ENCODE results near the gene COL24A1. TPM values are rescaled to one million over a fixed set of nuclear protein-coding genes. Genes with fewer than 3 reads are reported as not detected.

The COL24A1 gene
- total and polyA plus RNA-seq, 4 experiments from 2014 or later = 0.09 to 0.14 TPM; not detected in 2

- H3K4me3 Mint-ChIP-seq = no peak overlapping the region
- H3K4me3 ChIP-seq (ENCODE audit: low read length in 2 of 2) = no peak overlapping the region
- no peak overlapping the region for H3K27ac ChIP-seq (ENCODE audit: low read depth, low read length)
- no peaks in the 10 kb centered on the region for H3K9me3 ChIP-seq (ENCODE audit: control insufficient read depth in 1 of 2, low read length in 2 of 2)
- intact Hi-C loops (cut with micrococcal nuclease) = no loop called here
- H3K4me1 ChIP-seq (ENCODE audit: insufficient read depth, low read length) = no peaks in the 10 kb centered on the region
- H3K9me3 Mint-ChIP-seq = peaks cover 0 to 1% (median 0%) of the 10 kb centered on the region in 8 donors
- H3K27me3 ChIP-seq (ENCODE audit: insufficient read depth, low read length) = no peaks in the 10 kb centered on the region
- no peak overlapping the region for H3K27ac Mint-ChIP-seq
- H3K36me3 ChIP-seq (ENCODE audit: insufficient read depth, low read length) = no peaks in the 10 kb centered on the region
- DNase-seq = peak in 1 of 5 donors; percentile 38
- H3K36me3 Mint-ChIP-seq = no peaks in the 10 kb centered on the region
- no peaks in the 10 kb centered on the region for H3K4me1 Mint-ChIP-seq
- POLR2A ChIA-PET (ENCODE audit: partially characterized antibody) = no interaction called here
- CTCF ChIA-PET (ENCODE audit: partially characterized antibody) = no interaction called here
- H3K27me3 Mint-ChIP-seq = no peaks in the 10 kb centered on the region
These were observed 51.7 kb downstream of the COL24A1 start for GRCh38 chr1:86104606-86105532.

GRCh38 chr1:86101616-86102015 is 55.0 kb downstream of the COL24A1 start:
- Mint-ChIP-seq H3K4me3 (no peak overlapping the region), H3K27ac (no peak overlapping the region), H3K36me3 (no peaks in the 10 kb centered on the region), H3K9me3 (peaks cover 0 to 3% (median 0%) of the 10 kb centered on the region in 8 donors), H3K4me1 (no peaks in the 10 kb centered on the region), H3K27me3 (no peaks in the 10 kb centered on the region)
- no peak overlapping the region for H3K27ac ChIP-seq (ENCODE audit: low read depth, low read length)
- ChIA-PET CTCF (ENCODE audit: partially characterized antibody) (no interaction called here), POLR2A (ENCODE audit: partially characterized antibody) (no interaction called here)
- no peaks in the 10 kb centered on the region for H3K27me3 ChIP-seq (ENCODE audit: insufficient read depth, low read length)
- no peaks in the 10 kb centered on the region for H3K36me3 ChIP-seq (ENCODE audit: insufficient read depth, low read length)
- H3K4me1 ChIP-seq (ENCODE audit: insufficient read depth, low read length) = no peaks in the 10 kb centered on the region
- no peaks in the 10 kb centered on the region for H3K9me3 ChIP-seq (ENCODE audit: control insufficient read depth in 1 of 2, low read length in 2 of 2)
- intact Hi-C loops (cut with micrococcal nuclease) = no loop called here
- no peak overlapping the region for H3K4me3 ChIP-seq (ENCODE audit: low read length in 2 of 2)
- no peak for DNase-seq

DNA sequence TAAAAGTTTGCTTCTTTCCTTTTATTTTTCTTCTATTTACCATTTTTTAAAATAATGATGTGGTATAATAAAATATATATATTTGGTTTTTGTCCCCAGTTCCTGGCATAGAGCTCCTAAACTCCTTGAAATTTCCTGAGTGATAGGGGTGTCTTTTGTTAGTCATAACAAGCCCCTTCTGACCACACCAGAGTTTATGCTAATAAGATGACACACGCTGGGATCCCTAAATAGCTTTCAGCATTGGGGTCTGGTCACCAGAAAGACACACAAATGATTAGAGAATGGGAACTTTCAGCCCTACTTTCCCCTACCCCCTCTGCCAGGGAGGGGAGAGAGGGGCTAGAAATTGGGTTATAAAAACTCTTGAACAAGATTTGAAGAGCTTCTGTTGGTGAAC is 56.2 kb downstream of the COL24A1 start:
- POLR2A ChIA-PET (ENCODE audit: partially characterized antibody) = no interaction called here
- no peaks in the 10 kb centered on the region for H3K36me3 Mint-ChIP-seq

GRCh38 chr1:86089765-86090164 is 66.8 kb downstream of the COL24A1 start:
- ChIA-PET POLR2A (ENCODE audit: partially characterized antibody) (no interaction called here), CTCF (ENCODE audit: partially characterized antibody) (no interaction called here)
- no peaks in the 10 kb centered on the region for H3K36me3 Mint-ChIP-seq
- no peak for DNase-seq
- H3K27me3 Mint-ChIP-seq = no peaks in the 10 kb centered on the region
- Histone ChIP-seq H3K9me3 (ENCODE audit: control insufficient read depth in 1 of 2, low read length in 2 of 2) (no peaks in the 10 kb centered on the region), H3K4me1 (ENCODE audit: insufficient read depth, low read length) (no peaks in the 10 kb centered on the region), H3K27me3 (ENCODE audit: insufficient read depth, low read length) (no peaks in the 10 kb centered on the region), H3K27ac (ENCODE audit: low read depth, low read length) (no peak overlapping the region), H3K4me3 (ENCODE audit: low read length in 2 of 2) (no peak overlapping the region), H3K36me3 (ENCODE audit: insufficient read depth, low read length) (no peaks in the 10 kb centered on the region)
- no peak overlapping the region for H3K27ac Mint-ChIP-seq
- no peak overlapping the region for H3K4me3 Mint-ChIP-seq
- peaks cover 0 to 2% (median 0%) of the 10 kb centered on the region in 4 donors for H3K4me1 Mint-ChIP-seq
- peaks cover 0 to 1% (median 0%) of the 10 kb centered on the region in 8 donors for H3K9me3 Mint-ChIP-seq
- intact Hi-C loops (cut with micrococcal nuclease) = no loop called here

More for the DNA sequence above, 56.2 kb downstream of the COL24A1 start:
- no peak for DNase-seq
- no peaks in the 10 kb centered on the region for H3K4me1 ChIP-seq (ENCODE audit: insufficient read depth, low read length)
- CTCF ChIA-PET (ENCODE audit: partially characterized antibody) = interaction anchor here (1.3 kb wide), 1 partner anchor 11 kb away, joined by 4 read pairs; no protein-coding TSS in a partner anchor
- no peaks in the 10 kb centered on the region for H3K36me3 ChIP-seq (ENCODE audit: insufficient read depth, low read length)
- H3K9me3 ChIP-seq (ENCODE audit: control insufficient read depth in 1 of 2, low read length in 2 of 2) = no peaks in the 10 kb centered on the region
- Mint-ChIP-seq H3K27me3 (no peaks in the 10 kb centered on the region), H3K9me3 (peaks cover 0 to 3% (median 0%) of the 10 kb centered on the region in 8 donors), H3K4me3 (no peak overlapping the region), H3K27ac (no peak overlapping the region), H3K4me1 (no peaks in the 10 kb centered on the region)
- H3K27me3 ChIP-seq (ENCODE audit: insufficient read depth, low read length) = no peaks in the 10 kb centered on the region
- intact Hi-C loops (cut with micrococcal nuclease) = no loop called here
- H3K4me3 ChIP-seq (ENCODE audit: low read length in 2 of 2) = no peak overlapping the region
- H3K27ac ChIP-seq (ENCODE audit: low read depth, low read length) = no peak overlapping the region

GRCh38 chr1:86085741-86086409 is 70.7 kb downstream of the COL24A1 start:
- H3K9me3 ChIP-seq (ENCODE audit: control insufficient read depth in 1 of 2, low read length in 2 of 2) = no peaks in the 10 kb centered on the region
- H3K27me3 ChIP-seq (ENCODE audit: insufficient read depth, low read length) = no peaks in the 10 kb centered on the region
- DNase-seq = no peak
- H3K4me3 Mint-ChIP-seq = no peak overlapping the region
- no peaks in the 10 kb centered on the region for H3K36me3 Mint-ChIP-seq
- no peak overlapping the region for H3K27ac ChIP-seq (ENCODE audit: low read depth, low read length)
- POLR2A ChIA-PET (ENCODE audit: partially characterized antibody) = no interaction called here
- no peak overlapping the region for H3K4me3 ChIP-seq (ENCODE audit: low read length in 2 of 2)
- intact Hi-C loops (cut with micrococcal nuclease) = no loop called here
- H3K9me3 Mint-ChIP-seq = peaks cover 0 to 1% (median 0%) of the 10 kb centered on the region in 8 donors
- no peaks in the 10 kb centered on the region for H3K36me3 ChIP-seq (ENCODE audit: insufficient read depth, low read length)
- H3K27ac Mint-ChIP-seq = no peak overlapping the region
- CTCF ChIA-PET (ENCODE audit: partially characterized antibody) = no interaction called here
- H3K27me3 Mint-ChIP-seq = peaks cover 0 to 2% of the 10 kb centered on the region in 2 donors
- peaks cover 0 to 2% (median 0%) of the 10 kb centered on the region in 4 donors for H3K4me1 Mint-ChIP-seq
- no peaks in the 10 kb centered on the region for H3K4me1 ChIP-seq (ENCODE audit: insufficient read depth, low read length)

GRCh38 chr1:86084998-86085397 is 71.6 kb downstream of the COL24A1 start:
- H3K4me1 ChIP-seq (ENCODE audit: insufficient read depth, low read length) = no peaks in the 10 kb centered on the region
- H3K4me3 ChIP-seq (ENCODE audit: low read length in 2 of 2) = no peak overlapping the region
- H3K9me3 ChIP-seq (ENCODE audit: control insufficient read depth in 1 of 2, low read length in 2 of 2) = no peaks in the 10 kb centered on the region
- Mint-ChIP-seq H3K9me3 (peaks cover 0 to 1% (median 0%) of the 10 kb centered on the region in 8 donors), H3K4me1 (peaks cover 0 to 2% (median 0%) of the 10 kb centered on the region in 4 donors), H3K4me3 (no peak overlapping the region), H3K27me3 (peaks cover 0 to 2% of the 10 kb centered on the region in 2 donors), H3K27ac (no peak overlapping the region), H3K36me3 (no peaks in the 10 kb centered on the region)
- H3K27me3 ChIP-seq (ENCODE audit: insufficient read depth, low read length) = no peaks in the 10 kb centered on the region
- POLR2A ChIA-PET (ENCODE audit: partially characterized antibody) = no interaction called here
- H3K36me3 ChIP-seq (ENCODE audit: insufficient read depth, low read length) = no peaks in the 10 kb centered on the region
- CTCF ChIA-PET (ENCODE audit: partially characterized antibody) = no interaction called here
- H3K27ac ChIP-seq (ENCODE audit: low read depth, low read length) = no peak overlapping the region
- DNase-seq = no peak
- intact Hi-C loops (cut with micrococcal nuclease) = no loop called here

DNA sequence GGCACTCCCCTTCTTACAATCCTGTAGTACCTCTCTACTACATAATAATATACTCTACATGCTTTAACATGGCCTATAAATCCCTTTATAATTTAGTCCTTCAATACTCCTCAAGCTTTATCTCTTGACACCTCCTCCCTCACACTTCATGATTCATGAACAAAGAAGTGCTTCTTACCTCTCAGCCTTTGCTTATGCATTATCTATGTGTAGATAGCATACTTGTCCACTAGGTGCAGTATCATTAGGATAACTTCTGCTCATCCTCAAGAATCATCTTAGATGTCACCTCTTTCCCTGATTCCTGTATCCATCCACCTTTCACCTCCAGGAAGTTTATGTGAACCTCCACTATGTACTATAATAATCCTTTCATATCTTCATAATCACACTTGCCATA is 74.4 kb downstream of the COL24A1 start:
- H3K27me3 Mint-ChIP-seq = peaks cover 0 to 2% of the 10 kb centered on the region in 2 donors
- intact Hi-C loops (cut with micrococcal nuclease) = no loop called here
- Histone ChIP-seq H3K27ac (ENCODE audit: low read depth, low read length) (no peak overlapping the region), H3K36me3 (ENCODE audit: insufficient read depth, low read length) (no peaks in the 10 kb centered on the region), H3K9me3 (ENCODE audit: control insufficient read depth in 1 of 2, low read length in 2 of 2) (no peaks in the 10 kb centered on the region), H3K4me3 (ENCODE audit: low read length in 2 of 2) (no peak overlapping the region), H3K27me3 (ENCODE audit: insufficient read depth, low read length) (no peaks in the 10 kb centered on the region), H3K4me1 (ENCODE audit: insufficient read depth, low read length) (no peaks in the 10 kb centered on the region)
- DNase-seq = no peak
- ChIA-PET POLR2A (ENCODE audit: partially characterized antibody) (no interaction called here), CTCF (ENCODE audit: partially characterized antibody) (no interaction called here)
- no peaks in the 10 kb centered on the region for H3K36me3 Mint-ChIP-seq
- H3K4me1 Mint-ChIP-seq = peaks cover 0 to 2% (median 0%) of the 10 kb centered on the region in 4 donors
- H3K27ac Mint-ChIP-seq = no peak overlapping the region
- no peak overlapping the region for H3K4me3 Mint-ChIP-seq
- peaks cover 0 to 12% (median under 1%) of the 10 kb centered on the region in 8 donors for H3K9me3 Mint-ChIP-seq

Data from CD4-positive, alpha-beta memory T cell (primary cell).